Measurements from ENCODE around the gene LRPAP1. TPM values are rescaled to one million over a fixed set of nuclear protein-coding genes. Genes with fewer than 3 reads are reported as not detected.
"Not testable (repeated sequence)": the region's sequence is repeated elsewhere in the genome, so short reads cannot be mapped to it uniquely, and the experiment has no call there.

The LRPAP1 gene, protein sequence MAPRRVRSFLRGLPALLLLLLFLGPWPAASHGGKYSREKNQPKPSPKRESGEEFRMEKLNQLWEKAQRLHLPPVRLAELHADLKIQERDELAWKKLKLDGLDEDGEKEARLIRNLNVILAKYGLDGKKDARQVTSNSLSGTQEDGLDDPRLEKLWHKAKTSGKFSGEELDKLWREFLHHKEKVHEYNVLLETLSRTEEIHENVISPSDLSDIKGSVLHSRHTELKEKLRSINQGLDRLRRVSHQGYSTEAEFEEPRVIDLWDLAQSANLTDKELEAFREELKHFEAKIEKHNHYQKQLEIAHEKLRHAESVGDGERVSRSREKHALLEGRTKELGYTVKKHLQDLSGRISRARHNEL
- 195 TPM for total RNA-seq
- long read RNA-seq, full-length matches to known transcripts, result 472 of 517 reads
- long read RNA-seq, partial matches to known transcripts, result 32 of 517 reads
- long read RNA-seq, other reads (novel, unspliced or antisense), result 13 of 517 reads

DNA sequence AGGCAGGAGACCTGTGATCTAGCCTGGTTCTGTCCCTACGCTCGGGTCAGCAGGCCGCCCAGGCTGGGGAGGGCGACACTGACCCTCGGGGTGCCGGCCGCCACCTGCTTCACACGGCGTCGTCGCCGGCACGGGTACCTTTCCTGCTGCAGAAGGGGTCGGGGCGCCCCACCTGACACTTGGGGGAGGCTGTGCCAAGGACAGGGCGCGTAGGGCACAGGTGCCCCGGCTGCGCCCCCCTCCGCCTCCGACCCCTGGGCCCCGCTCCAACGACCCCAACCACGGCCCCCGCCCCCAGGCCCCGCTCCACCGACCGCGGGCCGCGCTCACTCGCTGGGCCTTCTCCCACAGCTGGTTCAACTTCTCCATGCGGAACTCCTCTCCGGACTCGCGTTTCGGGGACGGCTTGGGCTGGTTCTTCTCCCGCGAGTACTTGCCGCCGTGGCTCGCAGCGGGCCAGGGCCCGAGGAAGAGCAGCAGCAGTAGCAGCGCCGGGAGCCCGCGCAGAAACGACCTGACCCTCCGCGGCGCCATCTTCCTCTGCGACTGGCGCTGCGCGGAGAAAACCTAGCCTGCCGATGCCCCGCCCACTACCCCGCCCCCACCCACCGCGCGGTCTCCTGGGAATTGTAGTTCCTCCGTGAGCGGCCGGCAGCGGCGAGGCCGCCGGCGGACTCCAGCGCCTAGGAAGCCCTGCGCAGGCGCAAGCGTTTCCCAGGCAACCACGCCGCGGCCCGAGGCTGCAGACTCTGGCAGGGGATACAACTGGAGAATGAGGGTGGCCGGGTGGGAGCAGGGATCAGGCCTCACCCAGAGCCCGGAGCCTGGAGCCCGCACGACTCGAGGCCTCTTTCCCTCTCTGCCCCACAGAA, at the start of gene LRPAP1:
Gene LRPAP1, minus strand, starts transcription at position 544 of the 872 bp plus-strand sequence. Its CDS starts 10 bp downstream, at position 534.
- H3K36me3 ChIP-seq, result peaks cover 10% of the 10 kb centered on the region
- TF ChIP-seq, protein P1, sequence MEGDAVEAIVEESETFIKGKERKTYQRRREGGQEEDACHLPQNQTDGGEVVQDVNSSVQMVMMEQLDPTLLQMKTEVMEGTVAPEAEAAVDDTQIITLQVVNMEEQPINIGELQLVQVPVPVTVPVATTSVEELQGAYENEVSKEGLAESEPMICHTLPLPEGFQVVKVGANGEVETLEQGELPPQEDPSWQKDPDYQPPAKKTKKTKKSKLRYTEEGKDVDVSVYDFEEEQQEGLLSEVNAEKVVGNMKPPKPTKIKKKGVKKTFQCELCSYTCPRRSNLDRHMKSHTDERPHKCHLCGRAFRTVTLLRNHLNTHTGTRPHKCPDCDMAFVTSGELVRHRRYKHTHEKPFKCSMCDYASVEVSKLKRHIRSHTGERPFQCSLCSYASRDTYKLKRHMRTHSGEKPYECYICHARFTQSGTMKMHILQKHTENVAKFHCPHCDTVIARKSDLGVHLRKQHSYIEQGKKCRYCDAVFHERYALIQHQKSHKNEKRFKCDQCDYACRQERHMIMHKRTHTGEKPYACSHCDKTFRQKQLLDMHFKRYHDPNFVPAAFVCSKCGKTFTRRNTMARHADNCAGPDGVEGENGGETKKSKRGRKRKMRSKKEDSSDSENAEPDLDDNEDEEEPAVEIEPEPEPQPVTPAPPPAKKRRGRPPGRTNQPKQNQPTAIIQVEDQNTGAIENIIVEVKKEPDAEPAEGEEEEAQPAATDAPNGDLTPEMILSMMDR (IDR thresholded peaks at IDR 0.05), result no peak
- H3K9me3 ChIP-seq, result no peaks in the 10 kb centered on the region
- no peaks in the 10 kb centered on the region for H3K27me3 ChIP-seq
- H3K4me1 ChIP-seq, result peaks cover 16% of the 10 kb centered on the region
- intact Hi-C loops (cut with DNase I), result no loop called here
- ATAC-seq, result peak; percentile 96
- peak within 1 kb of the TSS; percentile 96 for H3K4me3 ChIP-seq
- peak; percentile 97 for DNase-seq
- H3K27ac ChIP-seq, result peak within 1 kb of the TSS; percentile 79

DNA sequence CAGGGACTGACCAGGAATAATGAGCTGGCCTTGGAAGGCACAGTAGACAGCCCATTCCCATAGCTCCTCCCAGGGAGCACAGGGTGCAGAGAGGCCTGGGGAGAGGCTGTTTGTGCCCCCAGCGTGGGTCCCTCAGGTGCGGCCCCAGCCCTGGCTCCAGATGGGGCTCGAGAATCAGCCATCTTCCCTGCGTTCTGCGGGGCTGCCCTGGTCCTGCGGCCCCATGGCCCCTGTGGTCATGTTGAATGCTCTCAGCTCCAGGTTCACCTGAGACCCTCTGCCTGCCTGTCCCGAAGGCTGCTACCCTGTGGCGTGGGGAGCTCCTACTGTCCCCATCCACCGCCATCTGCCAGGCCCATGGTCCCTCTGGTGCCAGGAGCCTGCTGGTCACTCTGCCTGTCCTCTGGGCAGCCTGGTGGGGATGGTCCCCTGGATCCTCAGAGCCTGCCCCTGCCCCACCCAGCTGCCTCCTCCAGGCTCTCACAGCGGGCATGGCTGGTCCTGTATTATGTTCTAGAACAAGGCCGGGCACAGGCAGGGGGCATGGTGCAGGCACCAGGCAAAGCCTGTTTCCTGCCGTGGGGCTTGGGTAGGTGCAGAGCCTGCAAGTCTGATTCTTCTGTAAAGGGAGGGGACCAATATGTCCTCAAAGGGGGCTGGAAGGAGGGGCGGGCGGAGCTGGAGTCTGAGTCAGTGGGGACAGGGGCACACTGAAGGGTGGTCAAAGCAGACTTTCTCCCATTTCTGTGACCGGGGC, 49.3 kb upstream of the LRPAP1 start:
- H3K4me3 ChIP-seq; H3K9me3 ChIP-seq; H3K27ac ChIP-seq; H3K27me3 ChIP-seq; H3K36me3 ChIP-seq; H3K4me1 ChIP-seq; intact Hi-C loops (cut with DNase I): not testable (repeated sequence)
- DNase-seq (peak; percentile 42), ATAC-seq (peak; percentile 34)

DNA sequence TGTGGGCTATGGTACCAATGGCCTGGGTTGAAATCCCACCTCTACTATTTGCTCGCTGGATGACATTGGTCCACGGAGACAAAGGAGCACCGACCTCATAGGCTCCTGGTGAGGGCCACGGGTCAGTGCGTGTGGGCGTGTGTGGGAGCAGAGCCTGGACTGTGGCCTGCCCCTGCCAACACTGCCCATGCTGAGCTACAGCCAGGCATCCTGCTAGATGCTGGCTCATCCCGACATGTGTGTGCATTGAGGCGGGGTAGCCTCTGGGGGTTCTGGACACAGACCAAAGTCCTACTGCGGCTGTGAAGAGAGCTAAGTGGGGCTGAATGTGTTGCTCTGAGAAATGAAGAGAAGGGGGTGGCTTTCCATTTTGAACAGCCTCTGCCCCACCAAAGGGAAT, 48.6 kb upstream of the LRPAP1 start:
- H3K27me3 ChIP-seq; intact Hi-C loops (cut with DNase I); H3K36me3 ChIP-seq; ATAC-seq; H3K27ac ChIP-seq; H3K4me3 ChIP-seq; H3K9me3 ChIP-seq; H3K4me1 ChIP-seq: not testable (repeated sequence)
- DNase-seq, result peak; percentile 54

DNA sequence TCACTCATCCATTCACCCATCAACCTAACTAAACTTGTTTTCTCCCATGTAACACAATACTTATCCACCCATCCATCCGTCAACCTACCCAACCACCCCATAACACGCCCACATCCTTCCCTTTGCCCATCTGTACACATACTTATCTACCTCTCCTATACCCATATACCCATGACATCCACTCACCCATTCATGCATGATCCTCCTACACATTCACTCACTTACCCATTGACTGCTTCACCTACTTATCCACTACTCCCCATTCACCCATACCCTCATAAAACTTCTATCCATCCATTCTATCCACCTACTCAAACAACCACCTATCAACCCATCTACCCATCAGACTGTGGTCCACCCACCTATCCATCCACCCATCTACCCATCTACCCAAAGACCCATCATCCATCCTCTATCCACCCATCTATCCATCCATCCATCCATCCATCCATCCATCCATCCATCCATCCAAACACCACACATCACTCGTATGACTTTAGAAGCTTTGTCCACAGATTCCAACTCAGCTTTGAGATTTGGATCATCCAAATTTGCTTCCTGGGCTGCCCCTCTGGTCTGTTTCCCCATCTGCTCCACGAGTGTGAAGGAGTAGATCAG, 46.4 kb upstream of the LRPAP1 start:
- DNase-seq; H3K4me1 ChIP-seq; H3K27ac ChIP-seq; H3K36me3 ChIP-seq; H3K27me3 ChIP-seq; ATAC-seq; H3K9me3 ChIP-seq; H3K4me3 ChIP-seq; intact Hi-C loops (cut with DNase I): not testable (repeated sequence)

DNA sequence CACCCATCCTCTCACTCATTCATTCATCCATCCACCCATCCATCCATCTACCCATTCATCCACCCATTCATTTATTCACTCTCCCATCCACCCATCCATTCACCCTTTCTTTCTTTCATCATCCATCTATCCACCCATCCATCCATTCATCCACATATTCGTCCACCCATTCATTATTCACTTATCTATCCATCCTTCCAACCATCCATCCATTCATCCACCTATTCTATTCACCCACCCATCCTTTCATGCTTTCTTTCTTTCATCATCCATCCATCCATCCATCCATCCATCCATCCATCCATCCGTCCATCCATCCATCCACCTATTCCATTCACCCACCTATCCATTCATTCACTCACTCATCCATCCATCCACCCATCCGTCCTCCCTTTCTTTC, 45.8 kb upstream of the LRPAP1 start:
- H3K27ac ChIP-seq; DNase-seq; H3K27me3 ChIP-seq; H3K4me1 ChIP-seq; intact Hi-C loops (cut with DNase I); H3K4me3 ChIP-seq; ATAC-seq; H3K9me3 ChIP-seq; H3K36me3 ChIP-seq: not testable (repeated sequence)

DNA sequence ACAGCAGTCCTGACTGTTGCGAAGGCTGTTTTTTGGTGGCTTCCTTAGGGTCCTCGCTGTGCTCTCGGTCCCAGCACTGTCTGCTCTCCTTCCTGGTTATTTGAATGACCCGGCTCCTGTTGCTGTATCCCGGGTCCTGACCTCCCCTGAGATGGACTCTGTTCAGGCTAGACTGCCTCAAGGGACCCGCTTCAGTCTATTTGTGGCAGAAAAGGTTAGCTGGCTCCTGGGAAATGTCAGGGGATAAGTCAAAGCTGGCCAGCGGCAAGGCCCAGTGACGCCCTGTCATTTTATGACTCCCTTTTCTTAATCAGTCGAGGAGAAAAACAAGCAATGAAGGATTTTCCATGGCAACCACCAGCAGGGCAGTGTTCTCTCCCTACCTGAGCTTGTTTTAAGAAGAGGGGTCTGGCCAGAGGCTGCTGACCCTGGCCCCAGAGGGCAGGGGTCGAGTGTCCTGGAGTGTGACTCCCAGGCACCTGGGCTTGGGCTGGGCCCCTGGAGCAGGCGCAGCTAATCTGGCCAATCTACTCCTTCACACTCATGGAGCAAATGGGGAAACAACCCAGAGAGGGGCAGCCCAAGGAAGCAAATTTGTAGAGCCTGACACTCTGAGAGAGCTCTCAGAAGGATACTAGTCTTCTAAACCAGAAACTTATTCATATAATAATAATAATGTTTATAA, 45.1 kb upstream of the LRPAP1 start:
- H3K9me3 ChIP-seq; ATAC-seq; H3K27me3 ChIP-seq; DNase-seq; H3K36me3 ChIP-seq; H3K27ac ChIP-seq; H3K4me1 ChIP-seq; intact Hi-C loops (cut with DNase I); H3K4me3 ChIP-seq: not testable (repeated sequence)

DNA sequence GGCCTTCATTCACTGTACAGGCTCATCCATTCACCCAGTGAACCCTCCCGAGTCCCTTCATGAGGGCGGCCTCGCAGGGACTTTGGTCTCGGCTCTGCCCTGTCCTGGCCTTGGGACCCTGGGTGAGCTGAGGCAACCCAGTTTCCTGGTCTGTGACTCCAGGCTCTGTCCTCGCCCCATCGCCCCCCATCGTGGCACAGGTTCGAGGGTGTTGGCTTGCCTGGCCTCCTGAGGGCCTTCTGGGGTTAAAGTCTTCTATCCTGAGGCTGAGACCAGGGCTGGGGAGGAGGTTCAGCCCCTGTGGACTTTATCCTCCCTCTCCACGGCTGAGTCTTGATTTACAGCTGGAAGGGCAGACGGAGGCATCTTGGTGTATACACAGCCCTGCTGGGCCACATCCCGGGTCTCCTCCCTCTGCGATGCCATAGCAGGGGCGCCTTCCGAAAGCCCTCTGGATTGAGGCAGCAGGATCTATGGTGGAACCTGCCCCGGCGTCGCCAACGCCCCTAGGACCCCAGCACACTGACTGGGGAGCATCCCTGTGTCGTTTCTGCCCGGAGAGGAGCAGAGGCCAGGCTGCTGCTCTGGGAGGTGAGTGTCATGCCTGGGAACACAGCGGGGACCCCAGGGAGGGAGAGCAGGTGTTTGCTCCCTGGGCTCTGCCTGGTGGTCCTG, 44.4 kb upstream of the LRPAP1 start:
- H3K27ac ChIP-seq; ATAC-seq; H3K36me3 ChIP-seq; H3K4me3 ChIP-seq; H3K4me1 ChIP-seq; H3K27me3 ChIP-seq; intact Hi-C loops (cut with DNase I); H3K9me3 ChIP-seq: not testable (repeated sequence)
- peak; percentile 47 for DNase-seq

DNA sequence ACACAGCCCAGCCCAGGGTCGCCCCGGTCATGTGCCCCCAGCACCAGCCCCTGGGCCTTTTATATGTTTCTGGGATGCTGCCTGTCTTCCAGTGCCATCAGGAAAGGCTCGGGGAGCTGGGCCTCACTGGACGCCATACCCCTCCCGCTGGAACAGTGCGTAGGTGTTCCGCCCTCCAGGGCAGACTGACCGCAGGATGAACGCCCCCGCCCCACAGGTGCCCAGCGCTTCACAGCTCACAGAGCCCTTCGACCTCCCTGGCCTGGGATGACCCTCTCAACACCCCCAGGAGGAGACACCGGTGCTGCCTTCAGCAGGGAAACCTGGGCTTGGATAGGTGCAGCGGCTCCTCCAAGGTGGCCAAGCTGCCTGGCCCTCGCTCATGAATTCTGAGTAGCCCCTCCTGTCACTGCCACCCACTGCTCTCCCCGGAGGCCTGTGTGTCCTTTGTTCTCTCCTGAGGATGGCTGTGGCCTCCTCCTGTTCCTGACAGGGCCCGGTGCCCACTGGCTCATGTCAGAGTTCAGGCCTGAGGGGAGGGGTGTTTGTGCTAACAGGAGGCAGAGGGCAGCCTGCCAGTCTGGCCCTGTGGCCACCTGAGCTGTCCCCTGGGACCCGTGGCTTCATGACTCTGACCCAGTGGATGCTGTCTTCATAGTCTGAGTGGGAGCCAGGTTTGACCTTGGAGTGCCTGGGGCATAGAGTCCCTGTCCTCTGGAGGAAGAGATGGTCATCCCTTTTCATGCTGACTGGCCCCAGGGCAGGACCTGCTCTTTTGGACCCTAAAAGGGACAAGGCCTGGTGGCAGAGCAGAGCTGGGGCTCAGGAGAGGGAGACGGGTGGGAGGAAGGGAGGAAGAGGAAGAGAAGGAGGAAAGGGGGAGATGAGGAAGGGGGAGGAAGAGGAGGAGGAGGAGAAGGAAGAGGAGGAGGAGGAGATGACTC, 43.5 kb upstream of the LRPAP1 start:
- DNase-seq, result peak; percentile 48
- H3K27ac ChIP-seq; H3K4me1 ChIP-seq; H3K4me3 ChIP-seq; intact Hi-C loops (cut with DNase I); H3K36me3 ChIP-seq; H3K27me3 ChIP-seq; H3K9me3 ChIP-seq; ATAC-seq: not testable (repeated sequence)

DNA sequence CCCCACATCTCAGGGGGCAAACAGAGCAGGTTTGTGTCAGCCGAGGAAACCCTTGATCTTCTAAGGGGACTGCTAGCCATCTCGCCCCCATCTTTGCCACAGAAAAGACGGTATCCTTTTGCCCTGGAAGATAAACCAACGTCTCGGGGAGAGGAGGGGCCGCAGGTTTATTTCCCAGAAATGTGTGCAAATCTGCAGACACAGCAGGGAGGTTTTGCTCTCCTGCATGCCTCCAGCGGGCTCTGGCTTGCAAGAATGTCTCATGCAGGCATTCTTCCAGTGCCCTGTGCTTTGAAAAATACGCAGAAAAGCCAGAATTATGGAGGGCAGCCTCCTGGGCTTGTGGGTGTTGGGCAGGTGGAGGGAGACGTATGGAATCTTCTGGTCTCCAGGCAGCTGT, 42.6 kb upstream of the LRPAP1 start:
- H3K27me3 ChIP-seq; H3K4me1 ChIP-seq; DNase-seq; intact Hi-C loops (cut with DNase I); H3K9me3 ChIP-seq; H3K4me3 ChIP-seq; H3K27ac ChIP-seq; ATAC-seq; H3K36me3 ChIP-seq: not testable (repeated sequence)

DNA sequence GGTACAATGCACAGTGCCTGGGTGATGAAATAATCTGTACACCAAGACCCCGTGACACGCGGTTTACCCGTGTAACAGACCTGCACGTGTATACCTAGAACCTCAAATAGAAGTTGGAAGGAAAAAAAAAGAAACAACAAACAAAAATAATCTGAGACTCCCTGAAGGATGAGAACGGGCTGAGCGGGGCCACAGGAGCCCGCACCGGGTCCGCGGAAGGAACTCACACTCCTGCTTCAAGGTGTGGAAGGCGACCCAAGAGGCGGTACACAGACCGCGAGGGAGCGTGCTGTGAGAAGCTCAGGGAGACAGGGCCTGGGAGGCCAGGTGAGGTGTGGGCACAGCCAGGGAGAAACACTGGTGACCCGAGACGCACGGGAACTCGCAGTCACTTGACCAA, 42.1 kb upstream of the LRPAP1 start:
- H3K4me1 ChIP-seq; H3K9me3 ChIP-seq; intact Hi-C loops (cut with DNase I); ATAC-seq; H3K27ac ChIP-seq; H3K27me3 ChIP-seq; H3K4me3 ChIP-seq; H3K36me3 ChIP-seq: not testable (repeated sequence)
- DNase-seq, result peak; percentile 43
